Activated naive CD4-positive, alpha-beta T cell treated with anti-CD3 and anti-CD28 coated beads for 36 hours (primary cell): ENCODE results near the gene AUTS2. TPM values are rescaled to one million over a fixed set of nuclear protein-coding genes. Genes with fewer than 3 reads are reported as not detected.
"Not testable (repeated sequence)": the region's sequence is repeated elsewhere in the genome, so short reads cannot be mapped to it uniquely, and the experiment has no call there.

ENCODE experiments used
- CTCF ChIA-PET: fragments of 350-600 bp; sonication (Branson Sonifier 250); formaldehyde crosslinking; loops from one replicate; lab custom pipeline; 2021; ENCODE audit warnings: antibody characterized with exemption; lab: Charles Lee
- DNase-seq: peaks from one replicate; pipeline ENCODE4 v3.0.0-alpha.2; 2020
- H3K27ac Mint-ChIP-seq: one replicate; pipeline ENCODE4 v1.8.0; 2021; ENCODE audit warnings: mild to moderate bottlenecking, mixed read lengths
- H3K27me3 Mint-ChIP-seq: one replicate; pipeline ENCODE4 v1.8.0; 2021; ENCODE audit warnings: low read depth, mixed read lengths
- H3K36me3 Mint-ChIP-seq: one replicate; pipeline ENCODE4 v1.8.0; 2021; ENCODE audit warnings: low read depth, mixed read lengths
- H3K4me1 Mint-ChIP-seq: one replicate; pipeline ENCODE4 v1.8.0; 2021; ENCODE audit warnings: low read depth, mixed read lengths
- H3K4me3 Mint-ChIP-seq: one replicate; pipeline ENCODE4 v1.8.0; 2021; ENCODE audit warnings: mild to moderate bottlenecking, moderate library complexity, mixed read lengths
- H3K9me3 Mint-ChIP-seq: one replicate; pipeline ENCODE4 v1.8.0; 2021; ENCODE audit warnings: mixed read lengths
- intact Hi-C: fragments of 100-400 bp; cut with micrococcal nuclease; formaldehyde crosslinking; loops from one replicate; pipeline ENCODE4 v1.15.1; 2023
- total RNA-seq, 2 experiments: library from RNA; stranded (reverse); gene quantifications; one replicate each; pipeline ENCODE4 v1.2.3, GENCODE V29; 2021

AUTS2 gene
- total RNA-seq, 2 experiments from 2014 or later: 0.79 to 1.1 TPM

DNA sequence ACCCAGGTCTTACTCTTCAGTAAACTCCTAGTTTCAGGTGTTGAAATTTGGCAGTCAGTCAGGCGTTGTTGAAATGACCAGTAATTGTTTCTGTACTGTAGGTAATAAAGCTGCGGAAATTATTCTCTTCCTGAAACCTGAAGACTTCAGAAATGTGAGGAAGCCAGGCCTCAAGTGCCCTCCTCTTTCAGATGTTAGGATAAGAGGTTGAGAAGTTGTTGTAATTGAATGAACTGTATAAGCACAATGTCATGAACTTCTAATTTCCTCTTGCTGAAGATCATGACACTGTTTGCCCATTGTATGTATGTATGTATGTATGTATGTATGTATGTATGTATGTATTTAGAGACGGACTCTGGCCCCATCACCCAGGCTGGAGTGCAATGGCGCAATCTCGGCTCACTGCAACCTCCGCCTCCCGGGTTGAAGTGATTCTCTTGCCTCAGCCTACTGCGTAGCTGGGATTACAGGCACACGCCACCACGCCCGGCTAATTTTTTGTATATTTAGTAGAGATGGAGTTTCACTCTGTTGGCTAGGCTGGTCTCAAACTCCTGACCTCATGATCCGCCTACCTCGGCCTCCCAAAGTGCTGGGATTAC is 1131.4 kb downstream of the AUTS2 start:
- H3K4me3 Mint-ChIP-seq, H3K36me3 Mint-ChIP-seq, intact Hi-C loops, CTCF ChIA-PET, H3K27ac Mint-ChIP-seq, H3K4me1 Mint-ChIP-seq, DNase-seq, H3K9me3 Mint-ChIP-seq, H3K27me3 Mint-ChIP-seq: not testable (repeated sequence)

DNA sequence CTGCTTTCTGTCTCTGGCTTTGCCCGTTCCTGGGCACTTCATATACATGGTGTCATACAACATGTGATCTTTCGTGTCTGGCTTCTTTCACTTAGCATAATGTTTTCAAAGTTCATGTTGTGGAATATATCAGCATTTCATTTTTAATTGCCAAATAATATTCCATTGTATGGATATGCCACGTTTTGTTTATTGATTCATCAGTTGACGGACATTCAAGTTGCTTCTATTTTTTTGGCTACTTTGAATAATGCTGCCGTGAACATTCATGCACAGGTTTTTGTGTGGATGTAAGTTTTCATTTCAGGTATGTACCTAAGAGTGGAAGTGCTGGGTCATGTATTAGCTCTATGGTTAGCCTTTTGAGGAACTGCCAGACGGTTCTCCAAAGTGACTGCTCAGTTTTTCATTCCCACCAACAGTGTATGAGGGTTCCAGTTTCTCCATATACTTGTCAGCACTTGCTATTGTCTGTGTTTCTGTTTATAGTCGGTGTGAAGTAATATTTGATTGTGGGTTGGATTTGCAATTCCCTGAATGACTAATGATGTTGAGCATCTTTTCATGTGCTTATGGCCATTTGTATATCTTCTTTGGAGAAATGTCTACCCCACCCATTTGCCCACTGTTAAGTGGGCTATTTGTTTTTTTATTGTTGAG is 1132.3 kb downstream of the AUTS2 start:
- no peaks in the 10 kb centered on the region for H3K27me3 Mint-ChIP-seq
- no peaks in the 10 kb centered on the region for H3K4me1 Mint-ChIP-seq
- no peaks in the 10 kb centered on the region for H3K36me3 Mint-ChIP-seq
- no peak overlapping the region for H3K27ac Mint-ChIP-seq
- no peaks in the 10 kb centered on the region for H3K9me3 Mint-ChIP-seq
- H3K4me3 Mint-ChIP-seq: no peak overlapping the region
- no peak for DNase-seq
- intact Hi-C loops: no loop called here
- CTCF ChIA-PET: no interaction called here

DNA sequence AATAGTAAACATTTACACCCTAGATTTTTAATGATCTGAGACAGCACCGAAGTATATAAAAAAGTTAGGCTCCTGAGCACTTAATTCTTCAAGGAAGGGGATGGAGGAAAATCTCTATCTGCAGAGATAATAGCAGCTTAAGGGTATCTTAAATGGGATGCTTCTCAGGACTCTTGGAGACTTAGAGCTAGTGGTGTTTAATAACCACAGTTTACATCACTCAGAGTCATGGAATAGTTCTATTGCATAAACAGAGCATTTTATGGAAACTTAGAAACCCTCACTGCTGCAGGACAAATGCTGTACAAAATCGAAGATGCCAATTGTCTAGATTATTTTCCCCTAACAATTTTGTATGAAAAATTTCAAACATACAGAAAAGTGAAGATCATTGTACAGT is 1134.8 kb downstream of the AUTS2 start:
- CTCF ChIA-PET: no interaction called here
- Mint-ChIP-seq H3K4me1 (no peaks in the 10 kb centered on the region), H3K36me3 (no peaks in the 10 kb centered on the region), H3K27ac (no peak overlapping the region), H3K9me3 (no peaks in the 10 kb centered on the region), H3K27me3 (no peaks in the 10 kb centered on the region), H3K4me3 (no peak overlapping the region)
- no peak for DNase-seq
- intact Hi-C loops: no loop called here

DNA sequence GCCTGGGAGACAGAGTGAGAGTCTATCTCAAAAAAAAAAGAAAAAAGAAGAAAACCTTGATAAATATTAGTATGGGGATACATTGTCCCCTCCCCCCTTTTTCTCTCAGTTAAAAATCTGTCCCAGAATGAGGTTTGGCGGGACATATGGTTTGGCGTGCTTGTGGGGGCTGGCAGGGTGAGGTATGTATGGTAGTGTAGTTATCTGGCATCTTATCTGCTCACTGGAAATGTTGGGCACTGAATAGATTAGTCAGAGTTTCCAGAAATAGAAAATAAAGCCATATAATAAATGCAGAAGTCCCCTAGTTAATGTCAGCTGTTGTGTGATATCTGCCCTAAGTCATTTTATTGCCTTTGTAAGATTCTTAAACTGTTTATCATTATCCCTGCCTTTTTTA is 1136.1 kb downstream of the AUTS2 start:
- CTCF ChIA-PET: no interaction called here
- no peaks in the 10 kb centered on the region for H3K4me1 Mint-ChIP-seq
- H3K4me3 Mint-ChIP-seq: no peak overlapping the region
- DNase-seq: no peak
- no peaks in the 10 kb centered on the region for H3K27me3 Mint-ChIP-seq
- H3K36me3 Mint-ChIP-seq: no peaks in the 10 kb centered on the region
- intact Hi-C loops: no loop called here
- no peaks in the 10 kb centered on the region for H3K9me3 Mint-ChIP-seq
- no peak overlapping the region for H3K27ac Mint-ChIP-seq

DNA sequence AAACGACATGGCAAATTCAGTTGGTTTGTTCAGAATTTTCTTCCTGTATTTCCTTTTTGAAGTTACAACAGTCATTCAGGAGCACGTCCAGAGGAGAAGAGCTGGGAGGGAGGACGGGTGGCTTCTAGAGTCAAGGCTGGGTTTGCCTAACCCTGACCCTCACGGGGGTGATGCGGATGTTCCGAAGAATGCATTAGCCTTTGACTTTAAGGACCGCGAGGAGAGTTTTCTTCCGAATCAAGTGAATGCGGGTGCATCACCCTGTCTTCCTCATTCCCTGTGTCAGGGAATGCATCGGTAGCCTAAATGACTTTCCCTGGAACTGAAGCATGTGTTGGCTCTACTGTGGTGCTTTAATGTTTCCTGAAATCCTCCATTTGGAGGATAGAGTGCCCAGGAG is 1137.0 kb downstream of the AUTS2 start:
- CTCF ChIA-PET: no interaction called here
- Mint-ChIP-seq H3K9me3 (no peaks in the 10 kb centered on the region), H3K36me3 (no peaks in the 10 kb centered on the region), H3K4me3 (no peak overlapping the region), H3K27ac (no peak overlapping the region), H3K27me3 (no peaks in the 10 kb centered on the region), H3K4me1 (no peaks in the 10 kb centered on the region)
- DNase-seq: no peak
- intact Hi-C loops: no loop called here

DNA sequence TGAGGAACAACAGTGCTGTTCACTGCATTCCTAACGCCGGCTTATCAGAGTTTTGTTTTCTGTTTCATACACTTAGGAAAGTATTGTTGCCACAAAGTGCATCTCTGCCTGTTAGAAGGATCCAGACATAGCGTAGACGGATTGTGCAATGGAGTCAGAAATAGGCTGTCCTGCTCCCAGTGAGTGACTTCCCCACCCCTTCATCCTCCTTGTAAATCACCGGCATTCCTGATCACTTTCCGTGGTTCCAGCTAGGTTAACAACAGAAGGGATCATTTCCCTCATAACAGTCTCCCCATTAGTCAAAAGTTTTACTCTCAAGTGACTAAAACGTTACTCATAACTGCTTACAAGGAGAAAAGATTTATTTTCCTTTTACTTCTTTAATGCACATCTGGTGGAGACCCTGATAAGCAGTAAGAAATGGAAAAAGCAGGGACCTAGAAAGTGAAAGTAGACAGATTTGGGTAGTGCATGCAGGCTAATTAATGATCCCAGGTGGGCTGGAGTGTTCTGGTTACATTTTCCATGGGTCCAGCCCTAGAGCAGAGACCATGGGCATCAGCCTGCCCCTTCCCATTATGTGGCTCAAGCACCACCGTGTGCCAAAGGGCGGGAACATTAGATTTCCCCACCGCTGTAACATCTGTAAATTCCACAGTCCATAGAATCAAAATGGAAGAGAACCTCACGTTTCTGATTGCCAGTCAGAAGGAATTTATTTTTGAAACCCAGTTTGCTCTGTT is 1138.6 kb downstream of the AUTS2 start:
- H3K36me3 Mint-ChIP-seq: no peaks in the 10 kb centered on the region
- H3K4me1 Mint-ChIP-seq: no peaks in the 10 kb centered on the region
- H3K4me3 Mint-ChIP-seq: no peak overlapping the region
- DNase-seq: no peak
- H3K27ac Mint-ChIP-seq: no peak overlapping the region
- no peaks in the 10 kb centered on the region for H3K9me3 Mint-ChIP-seq
- CTCF ChIA-PET: no interaction called here
- no peaks in the 10 kb centered on the region for H3K27me3 Mint-ChIP-seq
- intact Hi-C loops: no loop called here

DNA sequence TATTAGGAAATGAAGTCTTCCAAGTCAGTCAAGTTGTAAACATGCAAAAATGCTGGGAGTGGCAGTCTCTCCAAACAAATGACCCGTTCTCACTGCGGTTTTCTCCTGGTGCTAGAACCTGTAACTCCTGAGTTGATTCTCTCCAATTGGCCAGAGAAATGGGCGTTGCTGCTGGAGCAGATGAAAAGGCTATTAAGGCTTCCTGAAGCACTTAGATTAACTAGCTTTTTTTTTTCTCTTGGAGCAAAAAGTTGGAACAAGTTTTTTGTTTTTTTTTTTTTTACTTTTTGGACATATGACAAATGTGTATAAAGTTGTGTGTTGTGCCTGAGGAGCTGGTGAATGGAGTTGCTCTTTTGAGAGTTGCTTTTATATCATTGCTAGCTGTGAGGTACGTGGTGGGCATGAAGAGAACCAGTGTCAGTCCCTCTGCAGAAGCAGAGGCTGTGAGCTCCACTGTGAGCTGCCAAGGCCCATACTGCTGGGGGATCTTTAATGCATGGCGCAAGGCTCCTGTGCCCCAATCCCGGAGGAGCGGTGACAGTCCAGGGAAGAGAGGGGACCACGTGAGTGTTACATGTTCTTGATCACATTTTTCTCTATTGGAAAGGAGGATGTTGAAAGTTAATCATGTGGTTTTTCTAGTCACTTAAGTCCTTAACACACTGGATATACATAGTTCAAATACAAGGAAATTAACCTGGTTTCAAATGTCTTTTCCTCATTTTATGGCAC is 1140.0 kb downstream of the AUTS2 start:
- CTCF ChIA-PET: no interaction called here
- no peak for DNase-seq
- H3K9me3 Mint-ChIP-seq: no peaks in the 10 kb centered on the region
- no peaks in the 10 kb centered on the region for H3K36me3 Mint-ChIP-seq
- no peak overlapping the region for H3K4me3 Mint-ChIP-seq
- H3K27me3 Mint-ChIP-seq: no peaks in the 10 kb centered on the region
- intact Hi-C loops: no loop called here
- no peaks in the 10 kb centered on the region for H3K4me1 Mint-ChIP-seq
- H3K27ac Mint-ChIP-seq: no peak overlapping the region

DNA sequence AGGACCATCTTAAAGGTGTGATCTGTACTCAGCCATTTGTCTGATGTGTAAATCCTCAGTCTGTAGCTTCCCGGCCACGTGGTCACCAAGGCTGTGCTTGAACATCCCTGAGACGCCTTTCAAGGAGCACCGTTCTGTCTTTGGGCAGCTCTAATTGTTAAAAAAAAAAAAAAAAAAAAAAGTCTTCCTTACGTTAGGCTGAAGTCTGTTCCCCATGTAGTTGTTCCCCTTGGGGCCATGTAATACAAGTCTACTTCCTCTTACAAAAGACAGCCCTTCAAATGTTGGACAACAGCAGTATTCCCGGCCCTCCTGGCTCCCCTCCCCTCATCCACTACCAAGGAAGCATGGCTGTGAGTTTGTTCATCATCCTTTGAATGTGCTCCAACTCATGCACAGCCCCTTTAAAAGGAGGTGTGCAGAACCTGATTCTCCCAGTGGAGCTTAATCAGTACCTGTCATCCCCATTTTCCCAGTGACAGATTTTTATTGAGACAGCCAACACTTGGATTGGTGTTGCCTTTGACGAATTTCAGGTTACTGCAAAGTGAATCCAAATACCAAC is 1141.5 kb downstream of the AUTS2 start:
- intact Hi-C loops: no loop called here
- Mint-ChIP-seq H3K27ac (no peak overlapping the region), H3K27me3 (no peaks in the 10 kb centered on the region), H3K4me1 (no peaks in the 10 kb centered on the region), H3K36me3 (no peaks in the 10 kb centered on the region), H3K4me3 (no peak overlapping the region), H3K9me3 (no peaks in the 10 kb centered on the region)
- DNase-seq: no peak
- CTCF ChIA-PET: interaction anchor here (0.7 kb wide), 1 partner anchor 88 kb away, joined by 3 read pairs; no protein-coding TSS in a partner anchor

DNA sequence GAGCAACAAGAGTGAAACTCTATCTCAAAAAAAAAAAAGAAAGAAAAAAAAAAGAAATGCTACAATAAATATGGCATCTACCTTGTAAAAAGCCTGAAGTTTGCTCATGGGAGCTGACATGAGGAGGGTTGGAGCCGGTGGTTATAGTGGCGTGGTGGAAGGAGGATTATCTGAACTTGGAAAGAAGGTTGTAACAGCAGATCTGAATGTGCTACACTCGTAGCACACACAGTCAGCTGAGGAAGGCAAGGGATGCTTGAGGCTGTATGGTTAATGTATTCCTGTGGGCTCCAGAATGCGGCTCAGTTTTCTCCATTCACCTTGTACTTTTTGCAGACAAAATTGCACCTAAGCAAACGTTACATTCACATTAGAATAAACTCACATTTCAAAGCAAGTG is 1143.4 kb downstream of the AUTS2 start:
- H3K4me3 Mint-ChIP-seq: no peak overlapping the region
- no peaks in the 10 kb centered on the region for H3K9me3 Mint-ChIP-seq
- no peak overlapping the region for H3K27ac Mint-ChIP-seq
- intact Hi-C loops: no loop called here
- H3K36me3 Mint-ChIP-seq: no peaks in the 10 kb centered on the region
- CTCF ChIA-PET: no interaction called here
- no peaks in the 10 kb centered on the region for H3K4me1 Mint-ChIP-seq
- no peaks in the 10 kb centered on the region for H3K27me3 Mint-ChIP-seq
- no peak for DNase-seq

DNA sequence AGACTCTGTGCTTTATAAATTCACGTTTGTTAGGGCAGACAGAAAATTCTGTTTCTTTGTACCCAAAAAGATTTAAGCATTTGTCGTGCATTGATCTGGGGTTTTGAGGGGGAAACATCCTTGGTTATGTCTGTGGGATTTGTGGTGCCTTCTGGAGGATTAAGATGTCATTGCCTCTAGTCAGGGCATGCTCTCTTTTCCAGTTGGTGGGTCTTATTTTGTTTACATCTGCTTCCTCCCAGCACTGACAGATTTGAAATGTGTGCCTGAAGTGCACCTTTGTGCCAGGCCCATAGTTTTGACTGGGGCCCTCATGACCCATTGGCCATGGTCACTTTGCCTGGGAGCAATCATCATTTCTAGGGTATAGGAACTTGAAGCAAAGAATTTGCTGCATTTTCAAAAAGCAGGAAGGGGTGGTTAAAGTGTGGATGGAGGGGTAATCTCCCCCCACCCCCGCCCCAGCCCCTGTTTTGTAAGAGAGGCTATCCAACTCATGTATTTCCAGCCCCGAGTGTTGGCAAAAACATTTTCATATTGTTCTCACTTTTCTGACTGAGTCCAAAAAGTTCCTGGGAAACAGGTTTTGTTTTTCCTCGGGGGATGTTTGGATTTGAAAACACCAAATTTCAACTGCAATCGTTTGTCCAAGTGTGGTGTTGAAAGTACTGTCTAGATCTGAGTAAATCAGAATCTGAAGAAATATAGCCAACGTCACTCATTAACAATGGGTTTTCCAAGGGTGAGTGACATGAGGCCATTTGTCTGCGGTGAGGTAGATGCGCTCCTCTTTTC is 1145.5 kb downstream of the AUTS2 start:
- intact Hi-C loops: no loop called here
- DNase-seq: no peak
- Mint-ChIP-seq H3K4me1 (no peaks in the 10 kb centered on the region), H3K27ac (no peak overlapping the region), H3K36me3 (no peaks in the 10 kb centered on the region), H3K27me3 (no peaks in the 10 kb centered on the region), H3K9me3 (no peaks in the 10 kb centered on the region), H3K4me3 (no peak overlapping the region)
- CTCF ChIA-PET: no interaction called here

DNA sequence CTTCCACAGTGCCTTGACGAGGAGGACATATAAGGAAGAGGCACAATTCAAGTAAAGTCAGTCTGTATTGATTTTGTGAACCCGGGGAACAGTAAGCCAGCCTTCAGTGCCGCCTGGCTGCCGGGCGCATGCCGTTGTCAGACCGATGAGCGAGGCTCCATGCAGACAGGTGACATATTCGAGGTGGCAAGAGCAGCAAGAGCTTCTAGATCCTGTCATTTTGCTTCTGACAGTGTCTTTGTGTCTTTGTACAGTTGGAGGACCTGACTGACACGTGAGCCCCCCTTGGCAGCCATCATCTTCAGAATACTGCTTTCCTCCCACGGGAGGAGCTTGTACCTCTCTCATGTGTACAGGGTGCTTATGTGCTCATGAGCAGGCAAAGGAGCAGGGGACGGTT is 1146.2 kb downstream of the AUTS2 start:
- H3K27me3 Mint-ChIP-seq: no peaks in the 10 kb centered on the region
- intact Hi-C loops: no loop called here
- H3K27ac Mint-ChIP-seq: no peak overlapping the region
- no peak for DNase-seq
- no peak overlapping the region for H3K4me3 Mint-ChIP-seq
- no peaks in the 10 kb centered on the region for H3K9me3 Mint-ChIP-seq
- H3K36me3 Mint-ChIP-seq: no peaks in the 10 kb centered on the region
- CTCF ChIA-PET: no interaction called here
- no peaks in the 10 kb centered on the region for H3K4me1 Mint-ChIP-seq

DNA sequence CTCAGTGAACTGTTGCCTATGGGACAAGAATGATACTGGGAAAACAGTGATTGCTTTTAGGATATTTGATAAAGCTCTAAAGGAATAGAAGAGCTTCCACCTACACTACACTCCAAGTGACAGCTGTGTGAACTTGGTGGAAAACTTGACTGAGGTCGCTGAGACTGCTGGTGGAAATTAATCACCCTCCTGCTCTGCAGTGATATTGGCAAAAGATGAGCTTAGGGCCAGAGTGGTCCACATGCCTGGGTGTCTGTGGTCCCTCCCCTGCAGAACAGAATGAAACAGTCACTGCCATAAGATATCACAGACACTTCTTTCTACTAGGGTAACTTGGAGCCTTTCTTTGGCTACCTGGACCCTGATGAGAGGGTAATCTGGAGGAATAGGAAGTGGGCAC is 1151.6 kb downstream of the AUTS2 start:
- intact Hi-C loops: no loop called here
- CTCF ChIA-PET: interaction anchor here (0.7 kb wide), 1 partner anchor 10 kb away, joined by 3 read pairs; no protein-coding TSS in a partner anchor
- H3K36me3 Mint-ChIP-seq: no peaks in the 10 kb centered on the region

More for the DNA sequence above, 1151.6 kb downstream of the AUTS2 start:
- H3K27ac Mint-ChIP-seq: no peak overlapping the region
- no peak overlapping the region for H3K4me3 Mint-ChIP-seq
- H3K27me3 Mint-ChIP-seq: no peaks in the 10 kb centered on the region
- no peaks in the 10 kb centered on the region for H3K9me3 Mint-ChIP-seq
- DNase-seq: no peak
- H3K4me1 Mint-ChIP-seq: no peaks in the 10 kb centered on the region
